SKM-1 treated with dmso at 0.1 percent for 144 hours (cell line): ENCODE results near the gene FAR1.
A peak's percentile ranks its signal among the peaks of the same experiment; 100 is the strongest.
"Not testable (repeated sequence)": the region's sequence is repeated elsewhere in the genome, so short reads cannot be mapped to it uniquely, and the experiment has no call there.

Source experiments
- DNase-seq: peaks from one replicate; lab custom pipeline; 2025; ENCODE audit not compliant: unreplicated experiment; lab: John Stamatoyannopoulos, UW

The FAR1 gene, protein sequence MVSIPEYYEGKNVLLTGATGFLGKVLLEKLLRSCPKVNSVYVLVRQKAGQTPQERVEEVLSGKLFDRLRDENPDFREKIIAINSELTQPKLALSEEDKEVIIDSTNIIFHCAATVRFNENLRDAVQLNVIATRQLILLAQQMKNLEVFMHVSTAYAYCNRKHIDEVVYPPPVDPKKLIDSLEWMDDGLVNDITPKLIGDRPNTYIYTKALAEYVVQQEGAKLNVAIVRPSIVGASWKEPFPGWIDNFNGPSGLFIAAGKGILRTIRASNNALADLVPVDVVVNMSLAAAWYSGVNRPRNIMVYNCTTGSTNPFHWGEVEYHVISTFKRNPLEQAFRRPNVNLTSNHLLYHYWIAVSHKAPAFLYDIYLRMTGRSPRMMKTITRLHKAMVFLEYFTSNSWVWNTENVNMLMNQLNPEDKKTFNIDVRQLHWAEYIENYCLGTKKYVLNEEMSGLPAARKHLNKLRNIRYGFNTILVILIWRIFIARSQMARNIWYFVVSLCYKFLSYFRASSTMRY

DNA sequence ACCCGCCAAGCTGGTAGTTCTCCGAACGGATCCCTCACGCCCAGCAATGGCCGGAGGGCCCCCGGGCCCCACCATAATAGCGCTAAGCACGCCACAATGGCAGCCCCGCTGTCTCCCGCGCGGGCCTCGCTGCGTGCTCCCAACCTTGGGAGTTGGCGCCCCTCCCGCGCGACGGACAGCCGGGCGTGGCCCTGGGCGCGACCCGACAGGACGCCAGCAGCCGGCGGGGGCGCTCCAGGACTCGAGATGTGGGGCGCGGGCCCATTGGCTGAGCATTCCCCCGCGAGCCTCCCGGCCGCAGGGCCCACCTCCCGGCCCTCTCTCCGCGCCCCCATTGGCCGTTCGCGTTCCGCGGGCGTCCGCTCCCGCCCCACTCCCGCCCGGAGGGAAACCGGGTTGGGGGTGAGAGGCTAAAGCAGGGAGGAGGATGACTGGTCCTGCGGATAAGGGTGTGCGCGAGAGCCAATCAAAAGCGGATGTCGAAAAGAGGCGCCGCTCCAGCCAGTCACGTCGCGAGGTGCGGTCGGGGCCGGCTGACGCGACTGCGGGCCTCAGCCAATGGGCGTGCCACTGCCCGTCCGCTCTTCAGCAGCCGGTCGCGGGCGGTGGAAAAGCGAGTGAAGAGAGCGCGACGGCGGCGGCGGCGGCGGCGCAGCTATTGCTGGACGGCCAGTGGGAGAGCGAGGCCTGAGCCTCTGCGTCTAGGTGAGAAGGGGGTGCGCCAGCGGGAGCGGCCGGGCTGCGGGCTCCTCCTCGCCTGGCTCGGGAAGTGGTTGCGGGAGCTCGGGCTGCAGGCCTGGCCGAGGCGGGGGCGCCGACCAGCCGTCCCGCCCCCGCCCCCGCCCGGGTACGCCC is at the start of gene FAR1:
Gene FAR1 (plus strand): TSS at position 567 of the 855 bp plus-strand sequence. CDS start 26,098 bp downstream, outside the sequence.
- DNase-seq = peak; percentile 98

DNA sequence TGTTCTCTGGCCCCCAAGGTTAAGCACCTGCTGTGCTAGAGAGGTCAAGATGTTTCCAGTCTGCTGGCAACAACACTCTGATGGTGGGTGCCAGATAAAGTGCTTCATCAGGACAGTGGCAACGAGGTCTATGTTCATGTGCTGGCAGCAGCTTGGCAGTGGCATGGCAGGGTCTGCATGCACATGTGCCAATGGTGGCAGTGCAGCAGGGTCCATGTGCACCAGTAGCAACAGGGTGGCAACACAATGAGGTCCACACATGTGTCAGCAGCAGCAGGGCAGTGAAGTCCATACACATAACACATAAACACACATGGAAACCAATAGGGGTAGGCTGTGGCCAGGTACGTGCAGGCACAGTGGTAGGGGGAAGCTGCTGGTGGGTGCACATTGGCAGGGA is 48.4 kb upstream of the FAR1 start:
- no peak for DNase-seq

DNA sequence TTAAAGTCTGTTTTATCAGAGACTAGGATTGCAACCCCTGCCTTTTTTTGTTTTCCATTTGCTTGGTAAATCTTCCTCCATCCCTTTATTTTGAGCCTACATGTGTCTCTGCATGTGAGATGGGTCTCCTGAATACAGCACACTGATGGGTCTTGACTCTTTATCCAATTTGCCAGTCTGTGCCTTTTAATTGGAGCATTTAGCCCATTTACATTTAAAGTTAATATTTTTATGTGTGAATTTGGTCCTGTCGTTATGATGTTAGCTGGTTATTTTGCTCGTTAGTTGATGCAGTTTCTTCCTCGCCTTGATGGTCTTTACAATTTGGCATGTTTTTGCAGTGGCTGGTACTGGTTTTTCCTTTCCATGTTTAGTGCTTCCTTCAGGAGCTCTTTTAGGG is 41.6 kb upstream of the FAR1 start:
- not testable (repeated sequence) for DNase-seq

DNA sequence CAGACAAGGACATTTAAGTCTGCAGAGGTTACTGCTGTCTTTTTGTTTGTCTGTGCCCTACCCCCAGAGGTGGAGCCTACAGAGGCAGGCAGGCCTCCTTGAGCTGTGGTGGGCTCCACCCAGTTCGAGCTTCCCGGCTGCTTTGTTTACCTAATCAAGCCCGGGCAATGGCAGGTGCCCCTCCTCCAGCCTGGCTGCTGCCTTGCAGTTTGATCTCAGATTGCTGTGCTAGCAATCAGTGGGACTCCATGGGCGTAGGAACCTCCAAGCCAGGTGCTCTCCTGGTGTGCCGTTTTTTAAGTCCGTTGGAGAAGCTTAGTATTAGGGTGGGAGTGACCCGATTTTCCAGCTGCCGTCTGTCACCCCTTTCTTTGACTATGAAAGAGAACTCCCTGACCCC is 39.8 kb upstream of the FAR1 start:
- not testable (repeated sequence) for DNase-seq

DNA sequence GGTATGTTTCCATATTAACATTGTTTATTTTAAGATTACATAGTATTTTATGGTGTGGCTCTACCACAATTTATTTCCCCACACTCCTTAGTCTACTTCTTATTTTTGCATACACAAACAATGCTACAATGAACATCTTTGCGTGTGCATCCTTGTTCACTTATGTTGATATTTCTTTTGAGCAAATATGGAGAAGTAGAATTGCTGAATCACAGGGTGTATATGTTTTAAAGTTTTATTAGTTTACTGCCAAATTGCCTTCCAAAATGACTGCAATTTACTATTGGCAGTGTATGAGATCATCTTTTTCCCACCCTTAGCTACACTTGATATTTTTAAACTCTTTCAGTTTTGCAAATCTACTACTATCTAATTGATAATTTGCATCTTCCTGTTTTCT is 38.7 kb upstream of the FAR1 start:
- no peak for DNase-seq

DNA sequence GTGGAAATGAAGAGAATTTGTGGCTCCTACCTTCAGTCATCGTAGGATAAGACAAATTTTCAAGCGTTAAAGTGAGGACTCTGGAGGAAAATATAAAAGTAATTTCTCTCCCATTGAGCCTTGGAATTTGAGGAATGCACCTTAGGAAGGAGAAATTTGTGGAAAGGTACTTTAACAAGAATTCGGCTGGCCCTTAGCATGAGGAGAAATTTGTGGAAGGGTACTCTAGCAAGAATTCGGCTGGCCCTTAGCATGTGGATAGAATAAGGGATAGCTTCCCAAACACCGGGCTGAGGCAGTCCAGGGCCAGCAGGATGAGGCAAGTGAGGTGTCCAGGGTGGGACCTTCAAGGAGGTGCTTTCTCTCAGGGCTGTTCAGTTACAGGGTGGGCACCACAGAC is 33.2 kb upstream of the FAR1 start:
- DNase-seq = no peak

DNA sequence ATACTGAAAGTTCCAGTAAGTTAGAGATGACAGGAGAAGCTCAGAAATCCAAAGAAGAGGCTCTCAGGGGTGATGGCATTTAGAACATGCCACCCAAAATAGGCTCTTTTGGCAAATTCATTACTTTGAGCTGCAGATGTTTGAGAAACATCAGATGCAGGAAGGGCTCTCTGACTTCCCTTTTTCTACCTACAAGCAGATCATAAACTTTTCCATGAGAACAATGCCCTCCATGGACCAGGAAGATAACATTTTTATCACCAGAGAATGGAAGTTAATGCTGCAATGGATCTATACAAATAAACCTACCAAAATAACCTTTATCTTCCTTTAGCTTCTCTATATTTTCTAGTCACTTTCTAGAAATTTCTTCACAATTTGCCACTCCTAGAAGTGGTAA is 32.7 kb upstream of the FAR1 start:
- DNase-seq = peak; percentile 33

DNA sequence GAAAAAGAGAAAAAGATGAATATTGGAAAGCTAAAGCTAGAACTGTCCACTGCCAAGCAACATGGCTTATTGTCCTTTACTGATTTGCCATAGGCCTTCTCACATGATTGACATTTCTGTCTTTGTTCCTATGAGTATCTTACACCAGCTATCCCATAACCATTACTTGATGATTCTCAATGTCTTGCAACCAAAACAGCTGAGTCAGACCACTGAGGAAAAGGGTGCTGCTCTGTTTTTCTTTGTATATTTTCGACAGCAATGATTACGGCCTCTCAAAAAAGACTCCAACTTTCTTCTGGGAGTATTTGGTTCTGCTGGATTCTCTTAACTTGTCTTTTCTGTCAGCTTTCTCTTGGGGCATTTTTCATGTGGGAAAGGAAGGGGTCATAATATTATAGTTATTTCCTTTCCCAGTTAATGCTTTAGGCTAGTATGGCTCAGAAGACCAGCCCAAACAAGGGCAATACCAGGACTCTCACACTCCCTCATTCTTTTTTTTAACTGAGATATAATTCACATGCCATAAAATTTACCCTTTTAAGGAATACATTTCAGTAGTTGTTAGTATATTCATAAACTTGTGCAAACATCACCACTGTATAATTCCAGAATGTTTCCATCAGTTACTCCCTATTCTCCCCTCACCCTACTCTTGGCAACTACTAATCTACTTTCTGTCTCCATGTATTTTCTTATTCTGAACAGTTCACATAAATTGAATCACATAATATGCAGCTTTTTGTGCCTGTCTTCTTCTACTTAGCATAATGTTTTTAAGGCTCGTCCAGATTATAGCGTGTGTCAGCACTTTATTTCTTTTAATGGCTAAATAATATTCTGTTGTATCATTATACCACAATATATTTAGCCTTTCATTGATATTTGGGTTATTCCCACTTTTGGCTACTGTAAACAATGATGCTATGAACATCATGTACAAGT is 31.1 kb upstream of the FAR1 start:
- DNase-seq = no peak

DNA sequence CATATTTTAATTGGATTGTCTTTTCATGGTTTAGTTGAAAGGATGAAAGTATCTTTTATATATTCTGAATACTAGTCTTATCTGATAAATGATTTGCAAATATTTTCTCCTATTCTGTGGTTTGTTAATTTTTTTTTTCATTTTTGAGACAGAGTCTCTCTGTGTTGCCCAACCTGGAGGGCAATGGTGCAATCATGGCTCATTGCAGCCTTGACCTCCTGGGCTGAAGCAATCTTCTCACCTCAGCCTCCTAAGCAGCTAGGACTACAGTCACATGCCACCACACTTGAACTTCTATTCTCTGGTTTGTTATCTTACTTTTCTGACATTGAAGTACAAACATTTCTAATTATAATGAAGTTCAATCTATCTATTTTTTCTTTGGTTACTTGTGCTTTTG is 30.0 kb upstream of the FAR1 start:
- peak; percentile 33 for DNase-seq

DNA sequence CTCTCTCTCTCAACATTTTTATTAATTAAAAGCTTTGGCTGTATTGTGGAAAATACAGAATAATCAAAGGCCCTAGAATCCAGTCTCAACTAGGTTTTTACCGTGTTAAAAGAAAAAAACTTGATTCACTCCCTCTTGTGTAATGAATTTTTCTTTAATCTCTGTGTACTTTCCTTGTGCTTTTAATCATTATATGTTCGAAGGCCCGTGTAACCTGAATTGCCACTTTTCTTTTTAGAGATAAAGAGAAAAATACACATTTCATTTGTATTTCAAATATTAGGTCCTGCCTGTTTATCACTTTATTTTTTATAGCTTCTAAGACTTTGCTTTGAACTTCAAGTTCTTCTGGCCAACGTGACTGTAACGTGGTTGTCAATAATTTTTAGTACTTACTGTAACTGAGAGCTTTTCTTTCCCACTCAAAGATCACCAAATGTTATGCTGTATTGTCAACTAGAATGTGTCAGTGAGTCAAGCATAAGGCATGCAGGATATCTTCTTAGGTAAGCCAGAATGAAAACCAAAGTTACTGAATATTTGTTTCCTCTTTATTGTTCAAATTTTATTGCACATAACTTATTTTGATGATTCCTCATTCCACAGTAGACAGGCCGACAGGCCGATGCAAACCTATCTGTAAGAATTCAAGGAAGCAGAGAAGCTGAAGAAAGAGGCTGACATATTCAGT is 23.3 kb upstream of the FAR1 start:
- no peak for DNase-seq

DNA sequence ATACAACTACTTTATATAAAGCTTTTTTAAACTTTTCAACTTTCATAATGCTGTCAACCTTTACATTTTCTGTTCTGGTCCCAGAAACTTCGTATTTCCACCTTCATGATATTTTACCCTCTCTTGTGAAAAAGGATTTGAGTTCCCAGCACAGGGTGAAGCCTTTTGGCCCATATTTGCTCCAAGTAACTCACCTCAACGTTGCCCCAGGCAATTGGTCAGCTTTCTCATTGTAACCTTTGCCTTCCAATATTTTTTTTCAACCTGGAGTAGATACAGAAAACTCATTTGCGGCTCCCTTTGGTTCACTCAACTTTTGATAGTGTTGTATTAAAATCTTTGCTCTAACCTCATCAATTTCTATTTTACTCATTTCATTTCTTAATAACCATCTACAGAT is 21.1 kb upstream of the FAR1 start:
- DNase-seq = no peak

DNA sequence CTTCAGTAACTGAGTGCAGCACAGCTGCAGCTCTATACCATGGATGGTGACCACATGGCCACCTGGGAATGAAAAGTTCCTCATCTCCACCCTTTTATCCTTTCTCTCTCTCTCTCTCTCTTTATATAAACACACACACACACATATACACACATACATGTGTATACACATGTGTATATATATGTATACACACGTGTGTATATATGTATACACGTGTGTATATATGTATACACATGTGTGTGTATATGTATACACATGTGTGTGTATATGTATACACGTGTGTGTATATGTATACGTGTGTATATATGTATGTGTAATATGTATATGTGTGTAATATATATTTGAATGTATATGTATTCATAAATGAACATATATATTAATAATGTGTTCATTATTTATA is 18.8 kb upstream of the FAR1 start:
- DNase-seq = no peak

DNA sequence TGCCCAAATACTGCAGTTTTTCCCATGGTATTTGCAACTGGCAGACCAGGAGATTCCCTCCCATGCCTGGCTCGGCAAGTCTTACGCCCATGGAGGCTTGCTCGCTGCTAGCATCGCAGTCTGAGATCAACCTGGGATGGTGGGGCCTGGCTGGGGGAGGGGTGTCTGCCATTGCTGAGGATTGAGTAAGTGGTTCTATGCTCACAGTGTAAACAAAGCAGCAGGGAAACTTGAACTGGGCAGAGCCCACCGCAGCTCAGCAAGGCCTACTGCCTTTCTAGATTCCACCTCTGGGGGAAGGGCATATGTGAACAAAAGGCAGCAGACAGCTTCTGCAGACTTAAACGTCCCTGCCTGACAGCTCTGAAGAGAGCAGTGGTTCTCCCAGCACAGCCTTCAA is 17.0 kb upstream of the FAR1 start:
- not testable (repeated sequence) for DNase-seq

DNA sequence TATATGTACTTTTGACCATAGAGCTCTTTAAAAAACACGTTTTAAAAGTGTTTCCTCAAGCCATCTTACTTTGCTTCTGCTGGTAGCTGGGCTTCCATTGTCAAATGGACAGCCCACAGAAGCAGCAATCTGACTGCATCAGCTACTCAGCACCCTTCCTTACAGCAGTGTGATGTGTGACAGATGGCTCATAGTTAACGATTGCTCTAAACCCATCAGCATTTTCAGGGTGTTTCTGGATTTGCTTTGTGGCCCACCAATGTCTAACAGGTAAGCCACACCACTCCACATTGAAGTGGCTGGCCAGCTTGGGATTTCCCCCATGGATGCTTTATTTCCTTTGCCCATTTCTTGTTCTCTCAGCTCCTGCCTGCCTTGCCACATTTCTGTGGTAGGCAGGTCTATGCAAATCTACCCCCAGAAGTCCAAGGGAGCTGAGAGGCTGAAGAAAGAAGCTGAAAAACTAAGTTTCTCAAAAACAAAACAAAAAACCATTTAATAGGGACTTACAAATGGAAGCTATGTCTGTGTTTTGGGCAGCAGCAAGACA is 7.3 kb upstream of the FAR1 start:
- no peak for DNase-seq

DNA sequence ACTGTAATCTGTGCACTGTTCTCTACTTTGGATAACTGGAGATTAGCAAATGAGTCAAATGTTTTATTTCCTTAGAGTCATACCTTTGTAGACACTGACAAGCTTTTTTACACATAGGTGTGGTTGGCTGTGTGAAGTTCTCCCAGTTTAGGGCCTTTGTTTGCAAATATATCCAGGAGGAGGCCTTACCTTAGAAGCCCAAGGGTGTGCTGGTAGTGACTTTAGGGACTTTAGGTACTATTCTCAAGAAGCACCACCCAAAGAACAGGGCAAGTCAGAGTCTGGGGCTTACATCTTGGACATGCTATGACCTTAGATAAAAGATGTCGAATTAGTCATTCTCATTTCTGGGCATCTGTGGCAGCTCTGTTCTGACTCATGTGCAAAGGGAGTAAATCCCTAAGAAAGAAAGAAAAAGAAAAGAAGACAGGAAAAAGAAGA is 4.8 kb upstream of the FAR1 start:
- no peak for DNase-seq

DNA sequence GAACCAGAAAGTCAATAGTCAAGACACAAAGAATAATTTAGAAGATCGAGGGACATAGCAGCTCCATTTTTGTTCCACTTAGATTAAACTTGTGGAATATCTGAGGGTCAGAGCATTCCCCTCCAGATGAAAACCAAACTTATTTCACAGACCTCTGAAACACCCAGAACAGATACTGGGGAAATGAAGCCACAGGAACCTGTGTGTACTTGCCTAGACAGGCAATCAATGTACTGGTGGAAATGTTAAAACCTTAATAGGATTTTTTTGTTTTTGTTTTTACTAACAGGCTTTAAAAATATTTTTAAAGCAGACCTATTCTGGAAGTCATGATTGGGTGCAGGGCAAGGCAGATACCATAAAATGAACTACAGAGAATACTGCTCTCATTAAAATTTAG is 4.1 kb upstream of the FAR1 start:
- DNase-seq = no peak

DNA sequence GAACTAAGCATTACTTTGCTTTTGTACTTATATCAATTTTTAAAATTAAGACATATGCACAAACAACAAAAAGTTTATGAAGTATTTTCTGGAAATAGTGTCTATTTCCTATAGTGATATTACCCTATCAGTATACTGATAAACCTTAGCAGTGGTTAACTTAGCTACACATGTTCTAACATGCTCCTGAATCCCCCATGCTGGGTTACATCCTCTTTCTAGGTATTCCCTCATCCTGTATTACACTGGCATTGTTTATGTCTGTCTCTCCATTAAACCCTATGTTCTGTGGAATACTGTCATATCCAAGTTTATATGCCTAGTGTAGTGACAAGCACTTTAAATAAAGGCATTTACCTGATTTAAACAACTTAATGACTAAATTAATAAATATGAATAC is 1.8 kb upstream of the FAR1 start:
- DNase-seq = no peak

DNA sequence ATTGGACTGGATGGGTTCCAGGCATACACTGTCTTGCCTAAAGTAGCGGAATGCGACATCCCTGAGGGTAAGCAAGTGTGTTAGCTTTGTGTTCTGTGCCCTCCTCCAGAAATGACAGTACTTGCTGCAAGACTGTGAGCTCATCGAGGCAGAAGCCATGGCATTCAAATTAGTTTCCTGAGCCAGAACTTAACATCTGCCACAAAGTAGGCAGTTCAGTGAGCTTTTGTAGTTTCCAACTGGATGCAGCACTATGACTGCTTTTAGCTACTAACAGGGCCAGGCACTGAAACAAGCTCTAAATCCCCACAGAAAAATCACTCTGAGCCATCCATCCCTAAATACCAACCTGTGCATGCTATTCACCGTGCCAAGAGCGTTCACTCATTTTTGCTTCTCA is 1.2 kb upstream of the FAR1 start:
- DNase-seq = no peak

DNA sequence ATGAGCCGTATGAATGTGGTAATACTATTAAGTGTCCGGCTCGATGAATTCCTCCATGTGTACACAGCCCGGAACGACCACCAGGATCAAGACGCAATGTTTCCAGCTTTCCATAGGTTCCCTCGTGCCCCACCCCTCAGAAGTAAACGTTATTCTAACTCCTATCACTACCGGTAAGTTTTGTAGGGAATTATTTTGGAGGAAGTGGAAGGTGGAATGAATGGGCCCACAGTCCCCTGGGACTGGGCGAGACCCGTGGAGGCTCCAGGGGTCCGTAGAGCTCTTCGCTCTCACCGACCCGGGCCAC is 720 bp upstream of the FAR1 start:
- DNase-seq = no peak

DNA sequence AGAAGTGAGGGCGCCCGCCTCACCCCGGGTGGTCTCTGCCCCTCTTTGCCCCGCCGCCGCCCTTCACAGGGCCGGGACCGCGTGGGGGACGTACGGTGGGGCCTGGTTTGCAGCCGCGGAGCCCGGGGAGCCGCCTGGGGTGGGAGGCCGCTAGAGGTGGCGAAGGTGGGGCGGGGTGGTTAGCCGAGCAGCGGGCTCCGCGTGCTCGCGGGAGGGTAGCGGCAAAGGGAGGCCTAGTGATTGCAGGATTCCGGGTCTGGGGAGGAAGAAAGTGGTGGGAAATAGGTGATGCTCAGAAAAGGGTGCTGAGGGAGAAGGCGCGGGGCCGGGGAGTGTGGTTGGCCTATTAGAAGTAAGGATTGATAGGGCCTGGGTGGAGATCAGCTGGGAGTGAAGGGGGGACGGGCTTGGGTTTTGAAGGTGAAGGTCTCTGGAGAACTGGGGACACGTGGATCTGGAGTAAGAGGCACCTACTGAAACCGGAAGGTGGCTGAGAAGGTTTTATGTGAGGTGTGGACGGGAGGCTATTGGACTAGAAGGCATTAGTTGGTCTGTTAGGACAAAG is 571 bp downstream of the FAR1 start:
- no peak for DNase-seq
